Heart left ventricle (tissue), 16 donors: ENCODE data around the gene OTOP3. TPM values are rescaled to one million over a fixed set of nuclear protein-coding genes. Genes with fewer than 3 reads are reported as not detected.
A peak's percentile ranks its signal among the peaks of the same experiment; 100 is the strongest.

Experiments
- ATAC-seq, 4 donors: fragments of 200-7000 bp; cut with Tn5 transposase; one replicate each; pipeline ENCODE4 v1.9.1; 2020 to 2022; ENCODE audit warnings: moderate library complexity in 4 of 4, mild to moderate bottlenecking in 3 of 4, moderate number of reproducible peaks in 1 of 4
- DNase-seq, 5 donors: peaks; one replicate each; pipeline ENCODE4 v3.0.0-alpha.2; 2020
- H3K27ac ChIP-seq, 12 donors: fragments of 200-600 bp; sonication (generic) in 4 of 12; one replicate each; pipeline versions ENCODE4 v1.5.0 to v1.8.0; 2016 to 2022; ENCODE audit warnings: mild to moderate bottlenecking in 2 of 12
- H3K27me3 ChIP-seq, 9 donors: fragments of 200-600 bp; sonication (generic) in 2 of 9; one replicate each; pipeline versions ENCODE4 v1.5.1 to v1.8.0; 2016 to 2022; ENCODE audit warnings: mild to moderate bottlenecking in 3 of 9
- H3K36me3 ChIP-seq, 9 donors: fragments of 200-600 bp; sonication (generic) in 2 of 9; one replicate each; pipeline versions ENCODE4 v1.5.0 to v1.8.0; 2018 to 2022; ENCODE audit warnings: mild to moderate bottlenecking in 2 of 9
- H3K4me1 ChIP-seq, 12 donors: fragments of 200-600 bp; sonication (generic) in 4 of 12; one replicate each; pipeline versions ENCODE4 v1.5.0 to v1.8.0; 2016 to 2022; ENCODE audit warnings: mild to moderate bottlenecking in 3 of 12
- H3K4me3 ChIP-seq, 12 donors: fragments of 200-600 bp; sonication (generic) in 4 of 12; one replicate each; pipeline versions ENCODE4 v1.5.0 to v1.8.0; 2017 to 2022; ENCODE audit warnings: mild to moderate bottlenecking in 9 of 12, moderate library complexity in 4 of 12
- H3K9me3 ChIP-seq, 12 donors: fragments of 200-600 bp; sonication (generic) in 4 of 12; one replicate each; pipeline versions ENCODE4 v1.5.0 to v1.8.0; 2016 to 2022; ENCODE audit warnings: mild to moderate bottlenecking in 1 of 12
- POLR2A ChIP-seq, 2 donors: fragments of 450-650 bp; IDR thresholded peaks; one replicate each; pipeline ENCODE4 v1.6.1; 2017; ENCODE audit warnings: antibody characterized with exemption in 2 of 2, mild to moderate bottlenecking in 2 of 2, moderate library complexity in 2 of 2
- WGBS, 4 donors: extraction: QIAGEN DNeasy Blood & Tissue Kit in 2 of 4; methylation state at CpG; one replicate each; pipeline versions ENCODE4 v1.1.5 to v1.1.7; 2013 to 2018; 5-methylcytosine and 5-hydroxymethylcytosine counted together
- intact Hi-C, 10 donors: fragments of 100-400 bp; cut with DNase I; formaldehyde crosslinking; loops; one replicate each; pipeline versions ENCODE4 v1.11.1 to v1.14.2; 2022
- polyA plus RNA-seq, 2 donors: library from polyadenylated mRNA; stranded (reverse); fragments of 200-250 nt; gene quantifications; one replicate each; pipeline ENCODE4 v1.2.3, GENCODE V29; 2013
- total RNA-seq, 9 donors: library from RNA; depleted of rRNA in 2 of 9; stranded (reverse); fragments of >200 nt in 2 of 9; fragmentation: NEBNext Ultra II Directional in 3 of 9; extraction: Animal tissue kit (Norgen Biotek cat#: 25700) in 3 of 9; gene quantifications; one replicate each; pipeline versions ENCODE4 v1.1.0 to v1.2.4, GENCODE V29; 2016 to 2023
- TF ChIP-seq, protein P1 (sequence below), 12 donors: fragments of 200-600 bp; sonication (generic) in 4 of 12; IDR thresholded peaks; one replicate each; pipeline versions ENCODE4 v1.5.0 to v1.8.0; 2018 to 2022; ENCODE audit warnings: antibody characterized with exemption in 12 of 12, mild to moderate bottlenecking in 5 of 12
- donor health status: ischemic (EF 13 %, LVEDD 7.1; RV severe dilation, severe dysfunction).
- donor health status: healthy with polysubstance abuse.
- donor health status: DM: no; HTN: yes; CAD: no.
- donor health status: DM: no; HTN: no; CAD: no.
- donor health status: ischemic (EF 25% LVEDD 6.9; RV normal size, moderate dysfunction).
- donor health status: ischemic (EF 25% LVEDD 5.7; RV mildly dilated, moderate dysfunction).
- donor health status: healthy.
- donor health status: DM: yes; HTN: yes; CAD: no.
- donor health status: ischemic (EF 35%, LVEDD 5.7; RV mildly dilated, moderate dysfunction).
- donor health status: nonischemic (EF 11% LVEDD 7.7; RV severe dilation, severe dysfunction).
- donor health status: DM: yes; HTN: yes; CAD: no.
- donor health status: PGD.
- donor health status: ischemic (EF 29% LVEDD 5.4; RV normal size, mild dysfunction).
- donor health status: nonischemic (EF 23%, LVEDD 6.1; RV moderate dilation, normal function).

The OTOP3 gene
- total and polyA plus RNA-seq, 11 donors = not detected

DNA sequence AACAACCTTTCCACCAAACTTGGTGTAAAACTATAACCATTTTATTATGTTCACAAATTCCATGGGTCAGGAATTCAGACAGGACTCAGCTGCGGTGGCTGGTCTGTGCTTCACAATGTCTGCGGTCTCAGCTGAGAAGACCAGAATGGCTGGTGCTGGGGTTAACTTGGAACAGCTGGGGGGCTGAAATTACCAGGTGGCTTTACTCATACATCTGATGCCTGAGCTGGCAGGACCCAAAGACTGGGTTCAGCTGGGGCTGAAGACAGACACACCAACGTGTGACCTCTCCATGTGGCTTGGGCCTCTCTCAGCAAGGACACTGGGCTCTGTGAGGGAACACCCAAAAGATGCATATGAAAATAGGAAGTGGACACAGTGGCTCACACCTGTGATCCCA lies 42.5 kb downstream of the OTOP3 start:
- H3K27me3 ChIP-seq = peaks cover 0 to 19% (median 0%) of the 10 kb centered on the region in 9 donors
- no peak overlapping the region for H3K27ac ChIP-seq
- intact Hi-C loops = loop anchor here in 2 of 10 donors (5.0 to 10.0 kb wide), 2 partner anchors 34 to 57 kb away; partner anchors contain the start of gene MRPL58 (in 1 of the 2)
- H3K9me3 ChIP-seq = no peaks in the 10 kb centered on the region
- no peak overlapping the region for H3K4me3 ChIP-seq
- 79 to 85% (median 82%) methylated on average over 3 of the region's 3 CpGs for WGBS, 4 donors
- peak in 1 of 5 donors; percentile 14 for DNase-seq
- ATAC-seq = no peak
- H3K36me3 ChIP-seq = no peaks in the 10 kb centered on the region
- peaks cover 3 to 21% (median 16%) of the 10 kb centered on the region in 12 donors for H3K4me1 ChIP-seq
- TF ChIP-seq POLR2A (IDR thresholded peaks at IDR 0.05) = no peak
- TF ChIP-seq, protein P1, sequence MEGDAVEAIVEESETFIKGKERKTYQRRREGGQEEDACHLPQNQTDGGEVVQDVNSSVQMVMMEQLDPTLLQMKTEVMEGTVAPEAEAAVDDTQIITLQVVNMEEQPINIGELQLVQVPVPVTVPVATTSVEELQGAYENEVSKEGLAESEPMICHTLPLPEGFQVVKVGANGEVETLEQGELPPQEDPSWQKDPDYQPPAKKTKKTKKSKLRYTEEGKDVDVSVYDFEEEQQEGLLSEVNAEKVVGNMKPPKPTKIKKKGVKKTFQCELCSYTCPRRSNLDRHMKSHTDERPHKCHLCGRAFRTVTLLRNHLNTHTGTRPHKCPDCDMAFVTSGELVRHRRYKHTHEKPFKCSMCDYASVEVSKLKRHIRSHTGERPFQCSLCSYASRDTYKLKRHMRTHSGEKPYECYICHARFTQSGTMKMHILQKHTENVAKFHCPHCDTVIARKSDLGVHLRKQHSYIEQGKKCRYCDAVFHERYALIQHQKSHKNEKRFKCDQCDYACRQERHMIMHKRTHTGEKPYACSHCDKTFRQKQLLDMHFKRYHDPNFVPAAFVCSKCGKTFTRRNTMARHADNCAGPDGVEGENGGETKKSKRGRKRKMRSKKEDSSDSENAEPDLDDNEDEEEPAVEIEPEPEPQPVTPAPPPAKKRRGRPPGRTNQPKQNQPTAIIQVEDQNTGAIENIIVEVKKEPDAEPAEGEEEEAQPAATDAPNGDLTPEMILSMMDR (IDR thresholded peaks at IDR 0.05) = no peak

DNA sequence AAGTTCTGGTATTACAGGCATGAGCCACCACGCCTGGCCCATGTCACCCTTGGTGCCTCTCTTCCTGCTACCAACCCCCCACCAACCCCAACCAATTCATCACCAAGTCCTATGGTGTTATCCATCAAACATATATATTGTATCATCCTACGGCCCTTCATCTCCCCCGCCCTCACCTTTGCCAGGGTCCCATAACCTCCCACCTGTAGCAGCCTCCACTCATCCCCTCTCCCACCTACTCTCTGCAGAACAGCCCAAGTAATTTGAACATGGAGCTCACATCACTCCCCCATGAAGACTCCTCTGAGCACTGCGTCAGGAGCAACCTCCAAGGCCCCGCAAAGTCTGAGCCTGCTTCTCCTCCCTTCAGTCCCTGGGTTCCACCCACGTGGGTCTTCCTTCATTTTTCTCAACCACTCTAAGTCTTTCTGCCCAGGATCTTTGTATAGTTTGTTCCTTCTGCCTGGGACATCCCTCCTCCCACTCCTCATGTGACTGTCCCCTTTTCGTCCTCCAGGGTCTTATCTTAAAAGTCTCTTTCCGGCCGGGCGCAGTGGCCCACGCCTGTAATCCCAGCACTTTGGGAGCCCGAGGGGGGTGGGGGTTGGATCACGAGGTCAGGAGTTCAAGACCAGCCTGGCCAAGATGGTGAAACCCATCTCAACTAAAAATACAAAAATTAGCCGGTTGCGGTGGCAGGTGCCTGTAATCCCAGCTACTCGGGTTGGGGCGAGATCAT lies 43.9 kb downstream of the OTOP3 start:
- TF ChIP-seq, protein P1 (IDR thresholded peaks at IDR 0.05) = no peak
- no peak for TF ChIP-seq POLR2A (IDR thresholded peaks at IDR 0.05)
- peaks cover 0 to 14% (median 0%) of the 10 kb centered on the region in 9 donors for H3K27me3 ChIP-seq
- H3K27ac ChIP-seq = no peak overlapping the region
- no peak overlapping the region for H3K4me3 ChIP-seq
- H3K36me3 ChIP-seq = no peaks in the 10 kb centered on the region
- ATAC-seq (no peak), DNase-seq (no peak)
- 70 to 75% (median 72%) methylated on average over 17 of the region's 17 CpGs for WGBS, 4 donors
- H3K9me3 ChIP-seq = no peaks in the 10 kb centered on the region
- intact Hi-C loops = loop anchor here in 5 of 10 donors (5.0 to 10.0 kb wide), 5 partner anchors 33 to 205 kb away; partner anchors contain the start of genes ATP5PD (in 1 of the 5), KCTD2 (in 1 of the 5), MRPL58 (in 1 of the 5) and SUMO2 (in 1 of the 5)
- H3K4me1 ChIP-seq = peaks cover 3 to 21% (median 16%) of the 10 kb centered on the region in 12 donors

DNA sequence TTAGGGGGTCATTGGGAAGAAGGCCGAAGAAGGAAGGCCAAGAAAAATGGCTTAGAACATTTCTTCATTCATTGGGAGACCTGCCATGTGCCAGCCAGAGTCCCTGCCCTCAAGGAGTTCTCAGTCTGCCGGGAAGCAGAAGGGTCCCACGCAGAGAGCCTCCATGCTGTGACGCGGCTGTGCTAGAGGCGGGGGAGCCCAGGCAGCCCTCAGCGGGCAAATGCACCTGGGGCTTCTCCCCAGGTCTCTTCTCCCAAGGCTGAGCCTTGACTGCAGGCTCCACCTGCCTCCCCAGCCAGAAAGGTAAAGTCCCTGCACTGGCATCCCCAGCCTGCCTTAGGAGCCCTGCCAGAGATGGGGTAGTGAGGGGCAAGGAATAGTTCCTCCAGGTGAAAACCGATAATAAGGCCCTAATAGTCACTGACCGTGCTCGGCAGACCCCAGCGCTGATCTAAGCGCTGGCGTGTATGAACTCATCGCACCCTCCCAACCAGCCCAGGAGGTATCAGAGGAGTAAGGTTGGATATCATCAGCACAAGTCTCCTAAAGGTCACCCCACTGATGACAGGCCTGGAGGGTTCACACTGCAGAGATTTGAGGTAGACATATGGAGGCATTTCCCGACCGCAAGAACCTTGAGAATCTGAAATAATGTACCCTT lies 45.8 kb downstream of the OTOP3 start:
- TF ChIP-seq, protein P1 (IDR thresholded peaks at IDR 0.05) = no peak
- TF ChIP-seq POLR2A (IDR thresholded peaks at IDR 0.05) = no peak
- Histone ChIP-seq H3K27ac (peak overlapping the region; percentile 83 to 95 (median 90)), H3K9me3 (no peaks in the 10 kb centered on the region), H3K4me1 (peaks cover 3 to 21% (median 16%) of the 10 kb centered on the region in 12 donors), H3K36me3 (no peaks in the 10 kb centered on the region), H3K4me3 (peak overlapping the region; percentile 45 to 94 (median 68)), H3K27me3 (peaks cover 0 to 12% (median 0%) of the 10 kb centered on the region in 9 donors)
- 59 to 72% (median 62%) methylated on average over 13 to 16 of the region's 16 CpGs for WGBS, 4 donors
- intact Hi-C loops = loop anchor here in 4 of 10 donors (5.0 to 10.0 kb wide), 4 partner anchors 51 to 203 kb away; partner anchors contain the start of genes ATP5PD (in 1 of the 4), KCTD2 (in 1 of the 4) and SUMO2 (in 1 of the 4)
- ATAC-seq (peak in 1 of 4 donors; percentile 10), DNase-seq (no peak)
